Osteoblast (primary cell): Measurements from ENCODE around the gene TTC39A. TPM values are rescaled to one million over a fixed set of nuclear protein-coding genes. Genes with fewer than 3 reads are reported as not detected.

ENCODE experiments used
- DNase-seq: peaks from one replicate; pipeline ENCODE4 v3.0.0; 2011; ENCODE audit warnings: low spot score, mixed read lengths; ENCODE audit not compliant: insufficient read length; ENCODE audit errors: missing footprints
- H2AFZ ChIP-seq: 2 replicates; pipeline ENCODE4 v1.6.0; 2011; ENCODE audit warnings: mild to moderate bottlenecking, low read length
- H3K27ac ChIP-seq: 2 replicates; pipeline ENCODE4 v1.5.1; 2011; ENCODE audit warnings: mild to moderate bottlenecking, low read depth, low read length, moderate library complexity
- H3K27me3 ChIP-seq: 2 replicates; pipeline ENCODE4 v1.6.0; 2012; ENCODE audit warnings: mild to moderate bottlenecking, control low read depth, inconsistent platforms, low read length, moderate library complexity; ENCODE audit not compliant: insufficient read depth
- H3K36me3 ChIP-seq: 2 replicates; pipeline ENCODE4 v1.5.1; 2011; ENCODE audit warnings: mild to moderate bottlenecking, low read length, control low read depth, moderate library complexity; ENCODE audit not compliant: insufficient read depth
- H3K4me1 ChIP-seq: 2 replicates; pipeline ENCODE4 v1.5.1; 2011; ENCODE audit warnings: mild to moderate bottlenecking, low read length, control low read depth, moderate library complexity; ENCODE audit not compliant: insufficient read depth
- H3K4me2 ChIP-seq: 2 replicates; pipeline ENCODE4 v1.6.0; 2011; ENCODE audit warnings: mild to moderate bottlenecking, low read length; ENCODE audit not compliant: insufficient read depth
- H3K4me3 ChIP-seq: fragments of 200-600 bp; sonication (generic); 3 replicates; pipeline ENCODE4 v1.5.1; 2012; ENCODE audit warnings: mild to moderate bottlenecking, low read length, inconsistent platforms; ENCODE audit not compliant: insufficient read depth
- H3K79me2 ChIP-seq: 2 replicates; pipeline ENCODE4 v1.6.0; 2012; ENCODE audit warnings: mild to moderate bottlenecking, low read length, control low read depth, inconsistent platforms; ENCODE audit not compliant: insufficient read depth
- H3K9me3 ChIP-seq: 2 replicates; pipeline ENCODE4 v1.5.1; 2011; ENCODE audit warnings: low read depth, low read length, control low read depth
- H4K20me1 ChIP-seq: 2 replicates; pipeline ENCODE4 v1.6.0; 2012; ENCODE audit warnings: mild to moderate bottlenecking, low read length, control low read depth; ENCODE audit not compliant: insufficient read depth
- CTCF ChIP-seq: IDR thresholded peaks from 2 replicates; pipeline ENCODE4 v1.5.1; 2011; ENCODE audit warnings: mild to moderate bottlenecking, low read depth, low read length, moderate library complexity; ENCODE audit errors: extremely low read depth
- total RNA-seq: library from RNA; depleted of rRNA; stranded (reverse); fragments of >200 nt; gene quantifications from 2 replicates; pipeline ENCODE4 v1.2.3, GENCODE V29; 2012

The TTC39A gene
- total RNA-seq, 1 donor: 0.72 TPM

DNA sequence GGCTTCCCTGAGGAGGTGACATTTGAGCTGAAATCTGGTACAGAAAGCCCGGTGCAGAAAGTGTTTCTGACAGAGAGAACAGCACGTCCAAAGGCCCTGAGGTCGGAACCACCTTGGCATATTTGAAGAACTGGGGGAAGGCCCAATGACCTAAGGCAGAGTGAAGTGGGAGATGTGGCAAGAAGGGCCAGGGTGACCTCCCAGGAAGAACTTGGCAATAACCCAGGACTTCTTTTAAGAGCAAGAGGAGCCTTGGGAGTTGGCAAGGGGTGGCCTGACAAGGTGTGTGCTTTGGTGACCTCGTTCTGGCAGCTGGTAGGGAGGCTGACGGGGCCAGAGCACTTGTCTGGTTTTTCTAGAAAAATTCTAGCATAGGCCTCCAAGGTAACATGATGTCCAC, 23.4 kb downstream of the TTC39A start:
- no peaks in the 10 kb centered on the region for H4K20me1 ChIP-seq
- no peaks in the 10 kb centered on the region for H3K27me3 ChIP-seq
- H3K79me2 ChIP-seq: no peaks in the 10 kb centered on the region
- H3K36me3 ChIP-seq: no peaks in the 10 kb centered on the region
- H3K4me3 ChIP-seq: no peak overlapping the region
- DNase-seq: no peak
- H2AFZ ChIP-seq: no peak overlapping the region
- H3K9me3 ChIP-seq: no peaks in the 10 kb centered on the region
- no peak overlapping the region for H3K27ac ChIP-seq
- H3K4me2 ChIP-seq: no peak overlapping the region
- no peak for TF ChIP-seq CTCF
- H3K4me1 ChIP-seq: no peaks in the 10 kb centered on the region

DNA sequence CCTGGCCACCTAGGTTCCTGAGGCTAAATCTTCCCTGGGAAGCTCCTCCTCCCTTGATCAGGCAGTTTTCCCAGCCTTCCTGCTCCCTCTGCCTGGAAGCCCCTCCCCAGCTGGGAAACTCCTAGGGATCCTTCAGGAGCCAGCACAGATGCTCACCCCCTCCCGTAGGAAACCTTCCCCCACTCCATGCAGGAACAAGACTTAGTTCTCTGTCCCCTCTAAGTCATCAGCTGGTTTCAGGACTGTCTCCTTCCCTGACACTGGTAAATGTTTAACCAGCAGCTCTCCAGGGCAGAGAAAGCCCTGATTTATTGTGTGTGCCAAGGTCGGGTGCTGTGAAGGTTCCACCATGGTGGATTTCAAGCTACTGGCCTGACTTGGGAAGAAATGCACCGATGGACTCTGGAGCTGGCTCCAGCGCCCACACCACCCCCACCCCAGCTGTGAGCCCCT, 25.0 kb downstream of the TTC39A start:
- TF ChIP-seq CTCF: no peak
- Histone ChIP-seq H3K36me3 (no peaks in the 10 kb centered on the region), H3K79me2 (no peaks in the 10 kb centered on the region), H3K4me2 (no peak overlapping the region), H4K20me1 (no peaks in the 10 kb centered on the region), H3K4me3 (no peak overlapping the region), H3K27me3 (no peaks in the 10 kb centered on the region), H3K4me1 (no peaks in the 10 kb centered on the region), H3K9me3 (no peaks in the 10 kb centered on the region), H3K27ac (no peak overlapping the region), H2AFZ (no peak overlapping the region)
- DNase-seq: no peak

- H4K20me1 ChIP-seq: no peaks in the 10 kb centered on the region
- H2AFZ ChIP-seq: no peak overlapping the region
- no peak for TF ChIP-seq CTCF
- no peaks in the 10 kb centered on the region for H3K36me3 ChIP-seq
- H3K4me3 ChIP-seq: no peak overlapping the region
- peak; percentile 75 for DNase-seq
- no peaks in the 10 kb centered on the region for H3K4me1 ChIP-seq
- no peak overlapping the region for H3K4me2 ChIP-seq
- no peak overlapping the region for H3K27ac ChIP-seq
- H3K79me2 ChIP-seq: no peaks in the 10 kb centered on the region
- H3K27me3 ChIP-seq: no peaks in the 10 kb centered on the region
- H3K9me3 ChIP-seq: no peaks in the 10 kb centered on the region
Observed at GRCh38 chr1:51304360-51304759, 26.0 kb downstream of the TTC39A start.

- peak; percentile 80 for DNase-seq
Observed at GRCh38 chr1:51303751-51304251, 26.6 kb downstream of the TTC39A start.

More at GRCh38 chr1:51303751-51304251, 26.6 kb downstream of the TTC39A start:
- H3K27ac ChIP-seq: no peak overlapping the region
- TF ChIP-seq CTCF: no peak
- H3K36me3 ChIP-seq: no peaks in the 10 kb centered on the region
- H3K4me1 ChIP-seq: no peaks in the 10 kb centered on the region
- H2AFZ ChIP-seq: peak overlapping the region; percentile 1
- H3K9me3 ChIP-seq: no peaks in the 10 kb centered on the region
- H3K4me2 ChIP-seq: peak overlapping the region; percentile 41
- H3K27me3 ChIP-seq: no peaks in the 10 kb centered on the region
- no peak overlapping the region for H3K4me3 ChIP-seq
- no peaks in the 10 kb centered on the region for H4K20me1 ChIP-seq
- H3K79me2 ChIP-seq: no peaks in the 10 kb centered on the region
